ENCODE measurements around the gene WDR1.

WDR1 gene

GRCh38 chr4:10116569-10117358, at the start of gene WDR1:
TSS of gene WDR1 (minus strand) at chr4:10116799. CDS start at chr4:10116666, 133 bp downstream.
- Mint-ChIP-seq H3K4me3 (peak within 1 kb of the TSS; percentile 97), H3K36me3 (peaks cover 14% of the 10 kb centered on the region), H3K9me3 (no peaks in the 10 kb centered on the region), H3K27ac (peak within 1 kb of the TSS; percentile 99), H3K4me1 (peaks cover 71% of the 10 kb centered on the region), H3K27me3 (no peaks in the 10 kb centered on the region)

DNA sequence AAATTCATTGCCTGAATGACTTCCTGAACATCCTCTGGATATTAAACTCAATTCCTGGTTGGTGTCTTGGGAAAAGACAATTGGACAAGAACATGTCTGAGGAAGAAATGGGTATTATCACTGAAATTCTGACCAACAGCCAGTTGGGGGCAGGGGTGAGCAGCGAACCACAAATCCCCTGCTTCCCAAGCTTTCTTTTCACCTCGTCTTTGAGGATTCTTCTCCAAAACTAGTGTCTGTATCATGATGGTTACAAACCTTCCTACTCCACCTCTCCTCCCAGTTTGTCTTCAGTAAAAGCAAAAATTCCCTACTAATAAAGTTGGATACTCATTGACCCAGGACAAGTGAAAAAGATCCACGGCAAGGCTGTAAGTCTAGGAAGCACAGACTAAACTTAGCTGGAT, 48.3 kb upstream of the WDR1 start:
- H3K36me3 Mint-ChIP-seq, result no peaks in the 10 kb centered on the region
- H3K9me3 Mint-ChIP-seq, result no peaks in the 10 kb centered on the region
- no peak overlapping the region for H3K27ac Mint-ChIP-seq
- H3K4me3 Mint-ChIP-seq, result no peak overlapping the region
- no peaks in the 10 kb centered on the region for H3K27me3 Mint-ChIP-seq
- peaks cover 28% of the 10 kb centered on the region for H3K4me1 Mint-ChIP-seq

DNA sequence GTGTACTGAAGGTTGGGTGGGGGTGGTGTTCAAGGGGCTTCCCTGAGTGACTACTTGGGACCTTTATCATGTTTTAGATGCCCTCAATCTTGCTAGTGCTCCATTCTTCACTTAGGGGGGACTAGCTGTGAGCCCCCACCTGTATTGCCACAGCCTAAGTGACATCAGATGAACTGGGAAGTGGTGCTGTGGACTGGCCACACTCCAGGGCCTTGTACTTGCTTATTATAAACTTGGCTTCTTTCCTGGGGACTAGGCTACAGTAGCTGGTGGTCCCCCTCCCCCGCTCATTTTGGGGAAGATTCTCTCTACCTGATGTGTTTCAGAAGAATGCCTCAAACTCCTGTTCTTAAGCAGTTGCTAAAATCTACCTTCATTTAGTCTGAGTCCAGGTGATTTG, 46.7 kb upstream of the WDR1 start:
- H3K4me1 Mint-ChIP-seq, result peaks cover 38% of the 10 kb centered on the region
- no peak overlapping the region for H3K4me3 Mint-ChIP-seq
- H3K27me3 Mint-ChIP-seq, result no peaks in the 10 kb centered on the region

DNA sequence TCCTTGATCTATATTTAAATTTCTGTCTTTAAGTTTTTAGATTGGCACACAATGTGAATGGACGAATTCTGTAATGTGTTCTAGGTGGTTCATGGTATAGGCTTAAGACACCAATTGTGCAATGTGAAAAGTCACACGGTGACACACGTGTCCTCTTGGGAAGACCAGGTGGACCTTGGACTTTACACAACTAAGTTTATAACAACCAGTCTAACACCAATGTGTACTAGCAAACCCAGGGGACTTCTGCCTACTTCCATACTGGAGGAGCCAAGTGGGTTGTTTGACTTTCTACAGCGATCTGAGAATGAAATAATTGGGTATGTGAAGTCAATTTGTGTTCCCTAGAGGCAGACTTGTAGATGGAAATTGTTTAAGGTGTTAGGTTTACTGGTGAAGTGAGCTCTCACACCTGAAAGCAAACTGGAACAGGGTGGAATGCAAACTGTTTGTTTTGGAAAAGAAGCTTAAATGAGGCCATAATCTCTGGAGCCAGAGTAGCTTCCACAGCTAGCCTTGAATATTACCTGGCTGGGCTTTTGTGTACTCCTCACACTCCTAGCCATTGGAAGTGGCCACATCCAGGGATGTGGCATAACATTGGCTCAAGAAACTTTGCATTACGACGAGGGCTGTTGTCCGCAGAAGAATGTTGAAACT, 45.9 kb upstream of the WDR1 start:
- Mint-ChIP-seq H3K36me3 (no peaks in the 10 kb centered on the region), H3K9me3 (no peaks in the 10 kb centered on the region), H3K27me3 (no peaks in the 10 kb centered on the region), H3K4me3 (no peak overlapping the region), H3K27ac (no peak overlapping the region), H3K4me1 (peaks cover 45% of the 10 kb centered on the region)

More for the DNA sequence above, 46.7 kb upstream of the WDR1 start:
- Mint-ChIP-seq H3K36me3 (no peaks in the 10 kb centered on the region), H3K9me3 (no peaks in the 10 kb centered on the region), H3K27ac (no peak overlapping the region)

DNA sequence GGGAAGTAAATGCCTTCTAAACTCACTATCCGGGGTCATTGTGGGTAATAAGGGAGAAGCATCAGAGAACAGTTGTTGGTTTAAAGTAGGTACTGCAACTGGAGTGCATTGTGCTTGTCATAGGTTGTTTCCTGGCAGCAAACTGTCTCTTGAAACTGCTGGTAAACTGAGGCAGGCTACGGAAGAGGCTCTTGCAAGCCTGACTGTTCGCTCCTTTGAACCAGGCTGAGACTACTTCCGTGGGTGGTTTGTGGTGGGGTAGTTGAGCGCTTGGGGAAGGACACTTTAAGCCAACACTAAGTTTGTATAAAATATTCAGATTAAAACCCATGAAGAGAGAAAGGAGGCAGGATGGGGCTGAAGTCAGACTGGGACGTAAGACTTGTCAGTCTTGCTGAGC, 45.2 kb upstream of the WDR1 start:
- Mint-ChIP-seq H3K4me3 (peak overlapping the region; percentile 49), H3K27ac (peak overlapping the region; percentile 30), H3K4me1 (peaks cover 47% of the 10 kb centered on the region), H3K36me3 (no peaks in the 10 kb centered on the region), H3K27me3 (no peaks in the 10 kb centered on the region), H3K9me3 (no peaks in the 10 kb centered on the region)

GRCh38 chr4:10161146-10161545, 44.5 kb upstream of the WDR1 start:
- Mint-ChIP-seq H3K4me3 (no peak overlapping the region), H3K9me3 (no peaks in the 10 kb centered on the region), H3K27ac (no peak overlapping the region), H3K27me3 (no peaks in the 10 kb centered on the region), H3K36me3 (no peaks in the 10 kb centered on the region), H3K4me1 (peaks cover 49% of the 10 kb centered on the region)

GRCh38 chr4:10160281-10160856, 43.8 kb upstream of the WDR1 start:
- Mint-ChIP-seq H3K4me3 (no peak overlapping the region), H3K27me3 (no peaks in the 10 kb centered on the region), H3K36me3 (no peaks in the 10 kb centered on the region), H3K9me3 (no peaks in the 10 kb centered on the region), H3K4me1 (peaks cover 49% of the 10 kb centered on the region), H3K27ac (no peak overlapping the region)

DNA sequence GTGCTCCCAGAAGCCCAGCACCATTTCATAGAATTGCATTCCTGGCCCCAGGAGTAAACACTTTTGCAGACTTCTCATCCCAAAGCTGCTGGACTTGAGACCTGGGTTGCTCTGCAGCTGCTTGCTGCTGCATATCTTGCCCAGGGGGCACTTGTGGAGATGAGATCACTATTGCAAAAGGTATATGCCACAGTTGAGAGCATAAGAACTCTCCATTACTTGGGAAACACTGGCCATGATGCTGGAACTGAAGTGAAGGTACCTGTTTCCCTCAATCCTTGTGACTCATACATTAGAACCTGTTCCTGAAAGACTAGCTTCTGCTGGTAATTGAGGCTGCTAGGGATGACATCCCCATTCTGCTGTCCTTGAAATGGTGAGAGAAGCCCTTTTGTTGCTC, 43.1 kb upstream of the WDR1 start:
- Mint-ChIP-seq H3K27me3 (no peaks in the 10 kb centered on the region), H3K9me3 (no peaks in the 10 kb centered on the region), H3K4me3 (no peak overlapping the region), H3K4me1 (peaks cover 49% of the 10 kb centered on the region), H3K27ac (no peak overlapping the region), H3K36me3 (no peaks in the 10 kb centered on the region)

- Mint-ChIP-seq H3K4me1 (peaks cover 49% of the 10 kb centered on the region), H3K27me3 (no peaks in the 10 kb centered on the region), H3K9me3 (no peaks in the 10 kb centered on the region), H3K27ac (no peak overlapping the region), H3K36me3 (no peaks in the 10 kb centered on the region), H3K4me3 (no peak overlapping the region)
Observed at GRCh38 chr4:10158333-10158942, 41.8 kb upstream of the WDR1 start.

DNA sequence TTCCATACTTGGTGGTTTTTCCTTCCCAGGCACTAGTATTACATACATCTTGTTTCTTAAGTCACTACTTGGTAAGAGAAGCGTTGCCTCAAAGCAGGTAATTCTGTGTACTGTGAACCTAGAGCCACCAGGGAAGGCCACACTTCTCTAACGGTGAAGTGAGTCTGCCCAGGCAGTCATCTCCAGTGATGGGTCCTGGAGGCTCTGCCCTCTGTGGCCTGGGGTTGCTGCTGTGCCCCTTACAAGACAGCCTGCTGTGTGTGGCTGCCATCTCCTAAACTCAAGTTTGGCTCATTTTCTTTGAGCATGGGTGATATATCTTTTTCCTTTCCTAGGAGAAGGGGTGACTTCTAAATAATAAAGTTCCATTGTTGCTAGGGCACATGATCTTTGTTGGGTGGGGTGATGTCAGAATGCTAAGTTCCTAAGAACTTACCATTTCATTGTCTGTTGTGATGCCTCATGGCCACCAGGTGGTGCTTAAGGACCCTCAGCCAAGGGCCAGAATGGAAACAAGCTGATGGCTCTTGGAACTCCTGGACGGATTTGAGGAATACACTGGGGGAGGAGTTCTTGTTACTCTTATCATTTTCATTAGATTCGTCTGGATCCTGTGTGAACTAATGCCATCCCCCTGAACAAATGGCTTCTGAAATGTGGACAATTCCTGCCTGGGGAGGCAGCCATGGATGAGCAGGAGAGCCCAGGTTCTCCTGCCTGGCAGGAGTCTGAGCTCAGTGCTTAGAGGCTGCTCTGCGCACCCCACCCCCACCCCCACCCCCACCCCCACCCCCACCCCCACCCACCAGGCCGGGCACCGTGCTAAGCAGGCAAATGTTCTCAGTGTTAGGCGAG, 41.1 kb upstream of the WDR1 start:
- no peak overlapping the region for H3K4me3 Mint-ChIP-seq
- peaks cover 49% of the 10 kb centered on the region for H3K4me1 Mint-ChIP-seq
- no peaks in the 10 kb centered on the region for H3K9me3 Mint-ChIP-seq
- H3K27ac Mint-ChIP-seq, result no peak overlapping the region
- H3K27me3 Mint-ChIP-seq, result no peaks in the 10 kb centered on the region
- no peaks in the 10 kb centered on the region for H3K36me3 Mint-ChIP-seq

DNA sequence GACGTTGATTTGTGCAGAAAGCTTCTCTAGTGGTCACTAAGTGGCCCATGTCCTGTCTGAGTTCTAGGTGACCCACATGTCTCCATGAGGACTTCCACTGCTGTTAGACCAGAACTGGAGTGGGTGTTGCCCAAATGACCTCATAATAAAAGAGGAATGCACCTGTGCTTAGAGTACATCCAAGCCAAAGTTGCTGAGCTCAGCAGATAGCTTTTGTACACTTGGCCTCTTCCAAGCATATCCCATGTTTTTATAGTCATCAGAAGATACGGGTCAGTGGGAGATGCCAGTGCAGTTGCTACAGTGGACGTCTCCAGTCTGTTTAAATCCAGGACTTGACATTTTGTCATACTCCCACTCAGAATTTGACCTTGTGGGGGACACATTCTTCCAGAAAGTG, 37.6 kb upstream of the WDR1 start:
- no peak overlapping the region for H3K4me3 Mint-ChIP-seq
- H3K27me3 Mint-ChIP-seq, result no peaks in the 10 kb centered on the region
- H3K9me3 Mint-ChIP-seq, result no peaks in the 10 kb centered on the region
- H3K4me1 Mint-ChIP-seq, result peaks cover 18% of the 10 kb centered on the region
- H3K36me3 Mint-ChIP-seq, result no peaks in the 10 kb centered on the region
- H3K27ac Mint-ChIP-seq, result no peak overlapping the region

- Mint-ChIP-seq H3K4me1 (peaks cover 9% of the 10 kb centered on the region), H3K36me3 (no peaks in the 10 kb centered on the region), H3K27me3 (no peaks in the 10 kb centered on the region)
Observed at GRCh38 chr4:10153161-10153560, 36.6 kb upstream of the WDR1 start.

GRCh38 chr4:10151182-10151581, 34.6 kb upstream of the WDR1 start:
- Mint-ChIP-seq H3K4me1 (no peaks in the 10 kb centered on the region), H3K36me3 (no peaks in the 10 kb centered on the region), H3K27ac (no peak overlapping the region), H3K4me3 (no peak overlapping the region), H3K9me3 (no peaks in the 10 kb centered on the region), H3K27me3 (no peaks in the 10 kb centered on the region)

More at GRCh38 chr4:10153161-10153560, 36.6 kb upstream of the WDR1 start:
- H3K27ac Mint-ChIP-seq, result no peak overlapping the region
- no peaks in the 10 kb centered on the region for H3K9me3 Mint-ChIP-seq
- no peak overlapping the region for H3K4me3 Mint-ChIP-seq

GRCh38 chr4:10144966-10145365, 28.4 kb upstream of the WDR1 start:
- Mint-ChIP-seq H3K4me1 (no peaks in the 10 kb centered on the region), H3K36me3 (no peaks in the 10 kb centered on the region), H3K9me3 (no peaks in the 10 kb centered on the region), H3K27me3 (no peaks in the 10 kb centered on the region), H3K4me3 (no peak overlapping the region), H3K27ac (no peak overlapping the region)

- Mint-ChIP-seq H3K9me3 (no peaks in the 10 kb centered on the region), H3K27ac (no peak overlapping the region), H3K4me3 (no peak overlapping the region), H3K4me1 (no peaks in the 10 kb centered on the region), H3K27me3 (no peaks in the 10 kb centered on the region), H3K36me3 (no peaks in the 10 kb centered on the region)
Observed at GRCh38 chr4:10144479-10144878, 27.9 kb upstream of the WDR1 start.

Data from activated naive CD4-positive, alpha-beta T cell treated with anti-CD3 and anti-CD28 coated beads, Interleukin-2, amount 50 U/mL, for 24 hours (primary cell).